ENCODE data around the gene DIAPH1. TPM values are rescaled to one million over a fixed set of nuclear protein-coding genes. Genes with fewer than 3 reads are reported as not detected.

DIAPH1 gene
- total RNA-seq, 1 donor from 2014 or later, result 43.0 TPM

DNA sequence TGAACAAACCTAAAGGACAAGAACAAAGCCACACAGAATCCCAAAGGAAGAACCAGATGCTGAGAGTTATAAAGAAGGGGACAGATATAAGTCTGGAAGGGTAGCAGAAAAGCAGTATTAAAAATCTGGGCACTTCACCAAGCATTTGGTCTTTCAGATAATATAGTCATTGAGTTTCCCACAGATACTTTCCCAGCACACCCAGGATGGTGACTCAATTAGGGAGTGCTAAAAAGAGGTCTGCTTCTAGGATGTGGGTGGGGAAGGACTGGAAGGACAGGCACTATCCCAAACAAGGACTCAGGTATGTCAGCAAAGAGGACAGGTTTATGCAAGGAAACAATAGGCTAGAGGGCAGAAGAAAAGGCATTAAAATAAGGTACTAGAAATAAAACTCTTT, 59.3 kb downstream of the DIAPH1 start:
- no peaks in the 10 kb centered on the region for H3K9me3 Mint-ChIP-seq
- no peaks in the 10 kb centered on the region for H3K27me3 Mint-ChIP-seq (ENCODE audit: low read depth)
- TF ChIP-seq, protein P1, sequence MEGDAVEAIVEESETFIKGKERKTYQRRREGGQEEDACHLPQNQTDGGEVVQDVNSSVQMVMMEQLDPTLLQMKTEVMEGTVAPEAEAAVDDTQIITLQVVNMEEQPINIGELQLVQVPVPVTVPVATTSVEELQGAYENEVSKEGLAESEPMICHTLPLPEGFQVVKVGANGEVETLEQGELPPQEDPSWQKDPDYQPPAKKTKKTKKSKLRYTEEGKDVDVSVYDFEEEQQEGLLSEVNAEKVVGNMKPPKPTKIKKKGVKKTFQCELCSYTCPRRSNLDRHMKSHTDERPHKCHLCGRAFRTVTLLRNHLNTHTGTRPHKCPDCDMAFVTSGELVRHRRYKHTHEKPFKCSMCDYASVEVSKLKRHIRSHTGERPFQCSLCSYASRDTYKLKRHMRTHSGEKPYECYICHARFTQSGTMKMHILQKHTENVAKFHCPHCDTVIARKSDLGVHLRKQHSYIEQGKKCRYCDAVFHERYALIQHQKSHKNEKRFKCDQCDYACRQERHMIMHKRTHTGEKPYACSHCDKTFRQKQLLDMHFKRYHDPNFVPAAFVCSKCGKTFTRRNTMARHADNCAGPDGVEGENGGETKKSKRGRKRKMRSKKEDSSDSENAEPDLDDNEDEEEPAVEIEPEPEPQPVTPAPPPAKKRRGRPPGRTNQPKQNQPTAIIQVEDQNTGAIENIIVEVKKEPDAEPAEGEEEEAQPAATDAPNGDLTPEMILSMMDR (IDR thresholded peaks at IDR 0.05; ENCODE audit: unreplicated experiment), result no peak
- H3K27ac Mint-ChIP-seq, result peak overlapping the region; percentile 99
- no peak overlapping the region for H3K4me3 Mint-ChIP-seq
- no peak for DNase-seq (ENCODE audit: low spot score in 2 of 2, unreplicated experiment in 2 of 2)
- H3K4me1 Mint-ChIP-seq, result peaks cover 36% of the 10 kb centered on the region
- H3K36me3 Mint-ChIP-seq, result peaks cover 18% of the 10 kb centered on the region

DNA sequence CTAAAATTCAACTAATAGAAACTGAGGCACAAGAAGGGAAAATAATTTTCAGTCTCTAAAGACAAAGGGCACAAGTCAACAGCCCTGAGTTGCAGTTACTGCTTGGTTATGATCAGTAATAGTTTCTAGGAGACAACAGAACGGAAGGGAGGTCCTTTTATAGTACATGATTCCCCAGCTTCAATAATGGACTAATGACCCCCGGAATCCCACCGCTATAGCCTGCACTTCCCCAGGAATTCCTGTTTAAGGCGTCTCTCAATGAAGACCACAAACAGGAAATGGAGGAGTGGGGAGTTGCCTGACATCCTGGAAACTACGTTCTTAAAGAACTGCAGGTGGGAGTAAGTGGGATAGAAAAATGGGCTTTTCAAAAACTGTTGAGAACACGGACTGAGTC, 60.6 kb downstream of the DIAPH1 start:
- Mint-ChIP-seq H3K9me3 (no peaks in the 10 kb centered on the region), H3K27ac (peak overlapping the region; percentile 99), H3K4me3 (peak overlapping the region; percentile 61), H3K36me3 (peaks cover 19% of the 10 kb centered on the region), H3K27me3 (ENCODE audit: low read depth) (no peaks in the 10 kb centered on the region), H3K4me1 (peaks cover 36% of the 10 kb centered on the region)
- no peak for DNase-seq (ENCODE audit: low spot score in 2 of 2, unreplicated experiment in 2 of 2)
- TF ChIP-seq, protein P1 (IDR thresholded peaks at IDR 0.05; ENCODE audit: unreplicated experiment), result peak; percentile 27

DNA sequence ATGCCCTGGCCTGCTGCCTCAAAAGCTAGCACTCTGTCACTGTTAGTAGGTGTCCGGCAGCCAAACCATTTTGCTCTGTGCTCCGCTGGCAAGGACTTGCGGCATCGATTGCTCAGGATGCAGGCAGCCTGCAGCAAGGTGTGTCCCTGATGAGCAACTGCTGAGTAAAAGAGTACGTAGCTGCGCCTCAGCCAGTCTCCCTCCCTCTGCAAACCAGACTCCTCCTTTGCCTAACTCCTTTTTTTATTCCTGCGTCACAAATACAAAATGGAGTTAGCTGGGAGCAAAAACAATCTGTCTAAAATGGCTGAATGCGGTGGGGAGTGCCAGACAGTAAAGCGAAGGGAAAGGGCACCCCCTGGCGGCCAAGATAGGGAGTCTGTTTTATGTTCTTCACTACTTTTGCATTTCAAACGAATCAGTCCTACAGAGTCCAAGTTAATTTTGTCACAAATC, 61.1 kb downstream of the DIAPH1 start:
- DNase-seq (ENCODE audit: low spot score in 2 of 2, unreplicated experiment in 2 of 2), result peak; percentile 72 to 89
- Mint-ChIP-seq H3K4me1 (peaks cover 36% of the 10 kb centered on the region), H3K36me3 (peaks cover 16% of the 10 kb centered on the region), H3K4me3 (peak overlapping the region; percentile 61), H3K9me3 (no peaks in the 10 kb centered on the region), H3K27me3 (ENCODE audit: low read depth) (no peaks in the 10 kb centered on the region), H3K27ac (peak overlapping the region; percentile 99)
- TF ChIP-seq, protein P1 (IDR thresholded peaks at IDR 0.05; ENCODE audit: unreplicated experiment), result peak; percentile 93

DNA sequence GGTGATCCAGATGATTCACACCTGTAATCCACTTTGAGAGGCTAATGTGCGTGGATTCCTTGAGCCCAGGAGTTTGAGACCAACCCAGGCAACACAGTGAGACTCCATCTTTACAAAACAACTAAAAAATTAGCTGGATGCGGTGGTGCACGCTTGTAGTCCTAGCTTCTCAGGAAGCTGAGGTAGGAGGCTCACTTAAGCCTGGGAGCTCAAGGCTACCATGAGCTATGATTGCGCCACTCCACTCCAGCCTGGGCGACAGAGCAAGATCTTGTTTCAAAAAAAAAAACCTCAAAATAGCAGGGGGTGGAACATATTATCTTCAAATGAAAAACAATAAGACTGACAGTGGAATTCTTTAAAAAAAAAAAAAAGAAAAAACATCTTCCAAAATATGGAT, 70.9 kb downstream of the DIAPH1 start:
- Mint-ChIP-seq H3K27me3 (ENCODE audit: low read depth) (no peaks in the 10 kb centered on the region), H3K36me3 (peaks cover 63% of the 10 kb centered on the region), H3K9me3 (peaks cover 36% of the 10 kb centered on the region), H3K4me3 (no peak overlapping the region), H3K4me1 (no peaks in the 10 kb centered on the region), H3K27ac (no peak overlapping the region)
- DNase-seq (ENCODE audit: low spot score in 2 of 2, unreplicated experiment in 2 of 2), result no peak
- TF ChIP-seq, protein P1 (IDR thresholded peaks at IDR 0.05; ENCODE audit: unreplicated experiment), result no peak

DNA sequence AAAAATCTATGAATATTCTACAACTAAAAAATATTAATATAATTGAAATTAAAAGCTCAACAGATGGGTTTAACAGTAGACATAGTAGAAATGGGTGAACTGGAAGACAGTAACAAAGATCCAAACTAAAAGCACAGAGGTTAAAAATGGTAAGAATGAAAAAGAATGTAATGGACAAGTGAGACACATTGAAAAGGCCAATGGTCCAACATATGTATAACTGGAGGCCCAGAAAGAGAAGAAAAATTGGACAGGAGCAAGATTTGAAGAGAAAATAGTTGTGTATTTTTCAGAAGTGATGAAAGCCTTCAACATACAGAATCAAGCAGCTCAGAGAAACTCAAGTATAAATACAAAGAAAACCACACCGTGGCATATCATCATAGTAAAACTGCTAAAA, 71.3 kb downstream of the DIAPH1 start:
- H3K9me3 Mint-ChIP-seq, result peaks cover 38% of the 10 kb centered on the region
- no peaks in the 10 kb centered on the region for H3K4me1 Mint-ChIP-seq
- TF ChIP-seq, protein P1 (IDR thresholded peaks at IDR 0.05; ENCODE audit: unreplicated experiment), result no peak
- H3K27me3 Mint-ChIP-seq (ENCODE audit: low read depth), result no peaks in the 10 kb centered on the region
- no peak overlapping the region for H3K27ac Mint-ChIP-seq
- no peak for DNase-seq (ENCODE audit: low spot score in 2 of 2, unreplicated experiment in 2 of 2)
- peaks cover 61% of the 10 kb centered on the region for H3K36me3 Mint-ChIP-seq
- no peak overlapping the region for H3K4me3 Mint-ChIP-seq

DNA sequence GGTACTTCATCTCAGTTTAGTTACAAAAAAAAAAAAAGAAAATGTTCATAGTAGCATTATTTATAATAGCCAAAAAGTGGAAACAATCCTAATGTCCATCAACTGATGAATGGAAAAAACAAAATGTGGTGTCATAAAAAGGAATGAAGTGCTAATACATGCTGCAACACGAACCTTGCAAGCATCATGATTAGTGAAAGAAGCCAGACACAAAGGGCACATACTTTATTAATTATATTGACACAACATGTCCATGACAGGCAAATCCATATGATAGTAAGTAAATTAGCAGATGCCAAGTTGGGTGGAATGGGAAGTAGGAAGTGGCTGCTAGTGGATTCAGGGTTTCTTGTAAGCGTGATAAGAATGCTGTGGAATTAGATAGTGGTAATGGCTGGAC, 75.7 kb downstream of the DIAPH1 start:
- DNase-seq (ENCODE audit: low spot score in 2 of 2, unreplicated experiment in 2 of 2), result no peak
- Mint-ChIP-seq H3K27ac (no peak overlapping the region), H3K27me3 (ENCODE audit: low read depth) (no peaks in the 10 kb centered on the region), H3K9me3 (peaks cover 25% of the 10 kb centered on the region), H3K4me3 (no peak overlapping the region), H3K4me1 (no peaks in the 10 kb centered on the region), H3K36me3 (peaks cover 38% of the 10 kb centered on the region)
- TF ChIP-seq, protein P1 (IDR thresholded peaks at IDR 0.05; ENCODE audit: unreplicated experiment), result no peak

All from mesothelial cell of epicardium (in vitro differentiated cells).